ENCODE results near the gene SLC35F1. TPM values are rescaled to one million over a fixed set of nuclear protein-coding genes. Genes with fewer than 3 reads are reported as not detected.

The SLC35F1 gene
- total and polyA plus RNA-seq, 2 donors (not counting 1 experiment from before 2014, with no cell fraction given), result 0.09 to 0.17 TPM

DNA sequence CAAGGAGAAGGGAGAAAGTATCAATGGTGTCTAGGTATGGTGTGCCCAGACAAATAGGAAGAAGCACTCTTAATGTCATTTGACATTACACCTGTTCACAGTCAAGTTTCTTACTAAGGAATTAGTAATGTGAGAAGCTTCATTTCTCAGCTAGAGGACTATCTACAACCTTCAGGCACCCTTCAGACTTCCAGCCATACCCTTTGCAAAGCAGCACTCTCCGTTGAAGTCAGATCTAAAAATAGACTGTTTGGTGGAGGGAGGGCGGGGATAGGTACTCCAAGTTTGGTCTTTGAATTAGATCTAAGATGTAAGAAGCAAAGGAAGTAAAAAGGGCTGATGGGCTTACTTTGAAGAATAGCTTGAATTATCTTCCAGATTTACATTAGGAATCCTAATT lies 311.1 kb downstream of the SLC35F1 start:
- Histone ChIP-seq H3K4me3 (replicated peaks in 1 of 4; ENCODE audit: control extremely low read depth in 1 of 4, insufficient read depth in 1 of 4, low read depth in 3 of 4, low read length in 4 of 4) (no peak overlapping the region), H4K20me1 (ENCODE audit: control insufficient read depth, extremely low read depth, insufficient read depth, low read length) (no peaks in the 10 kb centered on the region), H2AFZ (ENCODE audit: low read length) (no peak overlapping the region), H3K36me3 (ENCODE audit: control insufficient read depth, insufficient read depth, low read length) (no peaks in the 10 kb centered on the region), H3K9ac (ENCODE audit: insufficient read depth, low read length) (no peak overlapping the region), H3K4me2 (ENCODE audit: extremely low read depth, insufficient read depth, low read length) (no peak overlapping the region), H3K27ac (ENCODE audit: insufficient read depth, low read length) (no peak overlapping the region), H3K79me2 (ENCODE audit: control insufficient read depth, insufficient read depth, low read length) (no peaks in the 10 kb centered on the region), H3K27me3 (ENCODE audit: control insufficient read depth, insufficient read depth, low read length) (no peaks in the 10 kb centered on the region), H3K9me3 (ENCODE audit: control insufficient read depth, insufficient read depth, low read depth, low read length) (no peaks in the 10 kb centered on the region), H3K4me1 (ENCODE audit: control insufficient read depth, extremely low read depth, insufficient read depth, low read length) (no peaks in the 10 kb centered on the region)
- TF ChIP-seq EZH2 (IDR thresholded peaks at IDR 0.05; ENCODE audit: low read length, missing control alignments), result no peak
- no peak for TF ChIP-seq CTCF (conservative IDR thresholded peaks at IDR 0.05 in 1 of 2, IDR thresholded peaks at IDR 0.05 in 1 of 2; ENCODE audit: low read depth in 1 of 2, low read length in 2 of 2)
- DNase-seq (ENCODE audit: low read depth in 2 of 2), result no peak

- H3K27me3 ChIP-seq (ENCODE audit: control insufficient read depth, insufficient read depth, low read length), result no peaks in the 10 kb centered on the region
- H3K27ac ChIP-seq (ENCODE audit: insufficient read depth, low read length), result no peak overlapping the region
- H2AFZ ChIP-seq (ENCODE audit: low read length), result no peak overlapping the region
- no peak for TF ChIP-seq CTCF (conservative IDR thresholded peaks at IDR 0.05 in 1 of 2, IDR thresholded peaks at IDR 0.05 in 1 of 2; ENCODE audit: low read depth in 1 of 2, low read length in 2 of 2)
- TF ChIP-seq EZH2 (IDR thresholded peaks at IDR 0.05; ENCODE audit: low read length, missing control alignments), result no peak
- DNase-seq (ENCODE audit: low read depth in 2 of 2), result no peak
- no peaks in the 10 kb centered on the region for H3K36me3 ChIP-seq (ENCODE audit: control insufficient read depth, insufficient read depth, low read length)
- H3K4me2 ChIP-seq (ENCODE audit: extremely low read depth, insufficient read depth, low read length), result no peak overlapping the region
- H3K79me2 ChIP-seq (ENCODE audit: control insufficient read depth, insufficient read depth, low read length), result no peaks in the 10 kb centered on the region
- no peak overlapping the region for H3K4me3 ChIP-seq (replicated peaks in 1 of 4; ENCODE audit: control extremely low read depth in 1 of 4, insufficient read depth in 1 of 4, low read depth in 3 of 4, low read length in 4 of 4)
- H3K9ac ChIP-seq (ENCODE audit: insufficient read depth, low read length), result no peak overlapping the region
- no peaks in the 10 kb centered on the region for H3K4me1 ChIP-seq (ENCODE audit: control insufficient read depth, extremely low read depth, insufficient read depth, low read length)
- no peaks in the 10 kb centered on the region for H4K20me1 ChIP-seq (ENCODE audit: control insufficient read depth, extremely low read depth, insufficient read depth, low read length)
- H3K9me3 ChIP-seq (ENCODE audit: control insufficient read depth, insufficient read depth, low read depth, low read length), result no peaks in the 10 kb centered on the region
Observed at GRCh38 chr6:118220429-118221128, 313.5 kb downstream of the SLC35F1 start.

GRCh38 chr6:118223316-118223715 lies 316.3 kb downstream of the SLC35F1 start:
- no peak overlapping the region for H3K4me2 ChIP-seq (ENCODE audit: extremely low read depth, insufficient read depth, low read length)
- no peak overlapping the region for H3K27ac ChIP-seq (ENCODE audit: insufficient read depth, low read length)

More at GRCh38 chr6:118223316-118223715, 316.3 kb downstream of the SLC35F1 start:
- no peaks in the 10 kb centered on the region for H3K27me3 ChIP-seq (ENCODE audit: control insufficient read depth, insufficient read depth, low read length)
- no peak overlapping the region for H3K9ac ChIP-seq (ENCODE audit: insufficient read depth, low read length)
- no peak overlapping the region for H3K4me3 ChIP-seq (replicated peaks in 1 of 4; ENCODE audit: control extremely low read depth in 1 of 4, insufficient read depth in 1 of 4, low read depth in 3 of 4, low read length in 4 of 4)
- no peak for DNase-seq (ENCODE audit: low read depth in 2 of 2)
- H3K36me3 ChIP-seq (ENCODE audit: control insufficient read depth, insufficient read depth, low read length), result no peaks in the 10 kb centered on the region
- no peaks in the 10 kb centered on the region for H3K4me1 ChIP-seq (ENCODE audit: control insufficient read depth, extremely low read depth, insufficient read depth, low read length)
- TF ChIP-seq EZH2 (IDR thresholded peaks at IDR 0.05; ENCODE audit: low read length, missing control alignments), result no peak
- no peak for TF ChIP-seq CTCF (conservative IDR thresholded peaks at IDR 0.05 in 1 of 2, IDR thresholded peaks at IDR 0.05 in 1 of 2; ENCODE audit: low read depth in 1 of 2, low read length in 2 of 2)
- H3K9me3 ChIP-seq (ENCODE audit: control insufficient read depth, insufficient read depth, low read depth, low read length), result no peaks in the 10 kb centered on the region
- no peaks in the 10 kb centered on the region for H4K20me1 ChIP-seq (ENCODE audit: control insufficient read depth, extremely low read depth, insufficient read depth, low read length)
- no peaks in the 10 kb centered on the region for H3K79me2 ChIP-seq (ENCODE audit: control insufficient read depth, insufficient read depth, low read length)
- no peak overlapping the region for H2AFZ ChIP-seq (ENCODE audit: low read length)
